WTC11 (cell line): Measurements from ENCODE around the gene BOLA2B. TPM values are rescaled to one million over a fixed set of nuclear protein-coding genes. Genes with fewer than 3 reads are reported as not detected.
A peak's percentile ranks its signal among the peaks of the same experiment; 100 is the strongest.

Source experiments
- ATAC-seq: fragments of 200-7000 bp; cut with Tn5 transposase; 2 replicates; pipeline ENCODE4 v1.10.0; 2021; ENCODE audit warnings: mild to moderate bottlenecking, moderate library complexity
- CTCF ChIA-PET: fragments of 300-600 bp; sonication (Branson Sonifier 250); formaldehyde crosslinking; loops from one replicate; lab custom pipeline; 2021; ENCODE audit warnings: antibody characterized with exemption; lab: Charles Lee
- POLR2A ChIA-PET: fragments of 350-600 bp; sonication (Branson Sonifier 250); formaldehyde crosslinking; loops from one replicate; lab custom pipeline; 2021; ENCODE audit warnings: antibody characterized with exemption; lab: Charles Lee
- DNase-seq: peaks from one replicate; pipeline ENCODE4 v3.0.0; 2021; ENCODE audit warnings: low spot score
- H3K27ac Mint-ChIP-seq: 2 replicates; pipeline ENCODE4 v1.8.0; 2021; ENCODE audit warnings: mixed read lengths
- H3K27me3 Mint-ChIP-seq: 2 replicates; pipeline ENCODE4 v1.8.0; 2021; ENCODE audit warnings: low read depth, mild to moderate bottlenecking, moderate library complexity, mixed read lengths
- H3K36me3 Mint-ChIP-seq: 2 replicates; pipeline ENCODE4 v1.8.0; 2021; ENCODE audit warnings: mixed read lengths
- H3K4me1 Mint-ChIP-seq: 2 replicates; pipeline ENCODE4 v1.8.0; 2022; ENCODE audit warnings: mixed read lengths
- H3K4me3 Mint-ChIP-seq: 2 replicates; pipeline ENCODE4 v1.8.0; 2021; ENCODE audit warnings: mild to moderate bottlenecking, moderate library complexity, mixed read lengths
- H3K9me3 Mint-ChIP-seq: 2 replicates; pipeline ENCODE4 v1.8.0; 2021; ENCODE audit warnings: mixed read lengths
- ATF1 ChIP-seq: sonication (generic); formaldehyde crosslinking; IDR thresholded peaks from 2 replicates; pipeline ENCODE4 v1.8.1; 2023; ENCODE audit warnings: mild to moderate bottlenecking, moderate library complexity, missing genetic modification reagents
- ETV6 ChIP-seq: sonication (generic); formaldehyde crosslinking; IDR thresholded peaks from 2 replicates; pipeline ENCODE4 v1.8.1; 2022; ENCODE audit warnings: mild to moderate bottlenecking, missing genetic modification reagents
- FOXK1 ChIP-seq: sonication (generic); formaldehyde crosslinking; IDR thresholded peaks from 2 replicates; pipeline ENCODE4 v1.8.0; 2022; ENCODE audit warnings: mild to moderate bottlenecking, moderate library complexity, missing genetic modification reagents
- ZNF138 ChIP-seq: sonication (generic); formaldehyde crosslinking; conservative IDR thresholded peaks from 2 replicates; pipeline ENCODE4 v1.8.1; 2022; ENCODE audit warnings: mild to moderate bottlenecking, moderate library complexity, missing genetic modification reagents
- ZNF396 ChIP-seq: fragments of 250-450 bp; sonication (Bioruptor Pico); IDR thresholded peaks from 2 replicates; pipeline ENCODE4 v1.8.0; 2021; ENCODE audit warnings: mild to moderate bottlenecking, moderate library complexity, borderline replicate concordance
- total RNA-seq: library from RNA; stranded (reverse); gene quantifications from 3 replicates; pipeline ENCODE4 v1.2.3, GENCODE V29; 2021
- TF ChIP-seq, protein P1 (sequence below): sonication (generic); formaldehyde crosslinking; IDR thresholded peaks from 2 replicates; pipeline ENCODE4 v1.8.0; 2022; ENCODE audit warnings: mild to moderate bottlenecking, missing genetic modification reagents
- TF ChIP-seq, protein P2 (sequence below): fragments of 200-600 bp; IDR thresholded peaks from 2 replicates; pipeline ENCODE4 v1.8.0; 2022; ENCODE audit warnings: antibody characterized with exemption
- TF ChIP-seq, protein P3 (sequence below): sonication (generic); formaldehyde crosslinking; IDR thresholded peaks from 2 replicates; pipeline ENCODE4 v1.8.1; 2023; ENCODE audit warnings: mild to moderate bottlenecking, missing genetic modification reagents
- TF ChIP-seq, protein P4 (sequence below): sonication (generic); formaldehyde crosslinking; IDR thresholded peaks from 2 replicates; pipeline ENCODE4 v1.8.0; 2022; ENCODE audit warnings: mild to moderate bottlenecking, missing genetic modification reagents
- TF ChIP-seq, protein P5 (sequence below): fragments of 250-450 bp; sonication (Bioruptor Pico); IDR thresholded peaks from 2 replicates; pipeline ENCODE4 v1.9.0; 2021; ENCODE audit warnings: moderate library complexity, mild to moderate bottlenecking, inconsistent platforms, borderline replicate concordance
- TF ChIP-seq, protein P6 (sequence below): sonication (generic); formaldehyde crosslinking; IDR thresholded peaks from 2 replicates; pipeline ENCODE4 v1.8.0; 2022; ENCODE audit warnings: missing genetic modification reagents

The BOLA2B gene
- total RNA-seq, 1 experiment from 2014 or later = 206 TPM

DNA sequence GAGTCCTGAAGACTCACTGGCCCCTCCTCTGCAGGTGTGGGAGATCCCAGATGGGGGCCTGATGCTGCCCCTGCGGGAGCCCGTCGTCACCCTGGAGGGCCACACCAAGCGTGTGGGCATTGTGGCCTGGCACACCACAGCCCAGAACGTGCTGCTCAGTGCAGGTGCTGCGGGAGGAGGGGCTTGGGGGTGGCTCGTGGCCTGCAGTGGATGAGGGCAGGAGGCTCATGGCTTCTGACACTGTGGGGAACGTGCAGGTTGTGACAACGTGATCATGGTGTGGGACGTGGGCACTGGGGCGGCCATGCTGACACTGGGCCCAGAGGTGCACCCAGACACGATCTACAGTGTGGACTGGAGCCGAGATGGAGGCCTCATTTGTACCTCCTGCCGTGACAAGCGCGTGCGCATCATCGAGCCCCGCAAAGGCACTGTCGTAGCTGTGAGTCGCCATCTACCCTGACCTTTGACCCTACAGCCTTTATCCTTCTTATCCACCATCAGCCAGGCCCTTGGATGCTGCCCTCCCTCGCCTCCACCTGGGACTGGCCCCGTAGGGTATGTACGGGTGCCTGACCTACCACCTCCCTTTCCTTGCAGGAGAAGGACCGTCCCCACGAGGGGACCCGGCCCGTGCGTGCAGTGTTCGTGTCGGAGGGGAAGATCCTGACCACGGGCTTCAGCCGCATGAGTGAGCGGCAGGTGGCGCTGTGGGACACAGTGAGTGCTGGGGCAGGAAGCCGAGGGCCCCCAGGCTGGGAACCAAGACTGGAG is 6.5 kb downstream of the BOLA2B start:
- Mint-ChIP-seq H3K27ac (no peak overlapping the region), H3K27me3 (peaks cover 22% of the 10 kb centered on the region), H3K4me1 (peaks cover 7% of the 10 kb centered on the region), H3K4me3 (no peak overlapping the region), H3K36me3 (no peaks in the 10 kb centered on the region), H3K9me3 (no peaks in the 10 kb centered on the region)
- DNase-seq (peak; percentile 91), ATAC-seq (peak; percentile 46)
- ChIA-PET POLR2A (no interaction called here), CTCF (interaction anchor here (0.8 to 4.8 kb wide), 8 partner anchors 8 to 429 kb away, joined by 3 to 21 read pairs (median 6); partner anchors contain the start of genes TBX6, YPEL3 and ZNF771)
- TF ChIP-seq, protein P1, sequence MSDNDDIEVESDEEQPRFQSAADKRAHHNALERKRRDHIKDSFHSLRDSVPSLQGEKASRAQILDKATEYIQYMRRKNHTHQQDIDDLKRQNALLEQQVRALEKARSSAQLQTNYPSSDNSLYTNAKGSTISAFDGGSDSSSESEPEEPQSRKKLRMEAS = peak; percentile 38; the same call in 1 of the 2 replicates
- TF ChIP-seq, protein P2, sequence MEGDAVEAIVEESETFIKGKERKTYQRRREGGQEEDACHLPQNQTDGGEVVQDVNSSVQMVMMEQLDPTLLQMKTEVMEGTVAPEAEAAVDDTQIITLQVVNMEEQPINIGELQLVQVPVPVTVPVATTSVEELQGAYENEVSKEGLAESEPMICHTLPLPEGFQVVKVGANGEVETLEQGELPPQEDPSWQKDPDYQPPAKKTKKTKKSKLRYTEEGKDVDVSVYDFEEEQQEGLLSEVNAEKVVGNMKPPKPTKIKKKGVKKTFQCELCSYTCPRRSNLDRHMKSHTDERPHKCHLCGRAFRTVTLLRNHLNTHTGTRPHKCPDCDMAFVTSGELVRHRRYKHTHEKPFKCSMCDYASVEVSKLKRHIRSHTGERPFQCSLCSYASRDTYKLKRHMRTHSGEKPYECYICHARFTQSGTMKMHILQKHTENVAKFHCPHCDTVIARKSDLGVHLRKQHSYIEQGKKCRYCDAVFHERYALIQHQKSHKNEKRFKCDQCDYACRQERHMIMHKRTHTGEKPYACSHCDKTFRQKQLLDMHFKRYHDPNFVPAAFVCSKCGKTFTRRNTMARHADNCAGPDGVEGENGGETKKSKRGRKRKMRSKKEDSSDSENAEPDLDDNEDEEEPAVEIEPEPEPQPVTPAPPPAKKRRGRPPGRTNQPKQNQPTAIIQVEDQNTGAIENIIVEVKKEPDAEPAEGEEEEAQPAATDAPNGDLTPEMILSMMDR = peak; percentile 85
- TF ChIP-seq, protein P3, sequence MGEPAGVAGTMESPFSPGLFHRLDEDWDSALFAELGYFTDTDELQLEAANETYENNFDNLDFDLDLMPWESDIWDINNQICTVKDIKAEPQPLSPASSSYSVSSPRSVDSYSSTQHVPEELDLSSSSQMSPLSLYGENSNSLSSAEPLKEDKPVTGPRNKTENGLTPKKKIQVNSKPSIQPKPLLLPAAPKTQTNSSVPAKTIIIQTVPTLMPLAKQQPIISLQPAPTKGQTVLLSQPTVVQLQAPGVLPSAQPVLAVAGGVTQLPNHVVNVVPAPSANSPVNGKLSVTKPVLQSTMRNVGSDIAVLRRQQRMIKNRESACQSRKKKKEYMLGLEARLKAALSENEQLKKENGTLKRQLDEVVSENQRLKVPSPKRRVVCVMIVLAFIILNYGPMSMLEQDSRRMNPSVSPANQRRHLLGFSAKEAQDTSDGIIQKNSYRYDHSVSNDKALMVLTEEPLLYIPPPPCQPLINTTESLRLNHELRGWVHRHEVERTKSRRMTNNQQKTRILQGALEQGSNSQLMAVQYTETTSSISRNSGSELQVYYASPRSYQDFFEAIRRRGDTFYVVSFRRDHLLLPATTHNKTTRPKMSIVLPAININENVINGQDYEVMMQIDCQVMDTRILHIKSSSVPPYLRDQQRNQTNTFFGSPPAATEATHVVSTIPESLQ = 0 out of 2 replicates have a peak, but pooled peaks have one; percentile 14
- TF ChIP-seq ZNF396 (CRISPR knock-in tag) = no peak

DNA sequence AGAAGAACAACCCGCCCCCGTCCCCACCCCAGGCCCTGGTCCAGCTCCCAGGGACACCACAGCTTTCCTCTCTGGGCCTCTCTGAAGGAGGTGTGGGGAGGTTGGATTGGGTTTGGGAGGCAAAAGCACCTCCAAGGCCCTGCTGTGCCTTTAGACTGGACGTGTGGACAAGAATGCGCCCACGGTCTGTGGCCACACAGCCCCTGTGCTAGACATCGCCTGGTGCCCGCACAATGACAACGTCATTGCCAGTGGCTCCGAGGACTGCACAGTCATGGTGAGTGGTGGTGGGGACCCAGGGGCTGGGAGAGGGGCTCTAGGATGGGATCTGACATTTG is 7.1 kb downstream of the BOLA2B start:
- DNase-seq = no peak
- POLR2A ChIA-PET = interaction anchor here (1.0 kb wide), 1 partner anchor 94 kb away, joined by 3 read pairs; no protein-coding TSS in a partner anchor
- no peak for TF ChIP-seq ATF1 (CRISPR knock-in tag)
- no peak for TF ChIP-seq ETV6
- no peak for TF ChIP-seq ZNF138 (CRISPR knock-in tag)
- TF ChIP-seq, protein P4, sequence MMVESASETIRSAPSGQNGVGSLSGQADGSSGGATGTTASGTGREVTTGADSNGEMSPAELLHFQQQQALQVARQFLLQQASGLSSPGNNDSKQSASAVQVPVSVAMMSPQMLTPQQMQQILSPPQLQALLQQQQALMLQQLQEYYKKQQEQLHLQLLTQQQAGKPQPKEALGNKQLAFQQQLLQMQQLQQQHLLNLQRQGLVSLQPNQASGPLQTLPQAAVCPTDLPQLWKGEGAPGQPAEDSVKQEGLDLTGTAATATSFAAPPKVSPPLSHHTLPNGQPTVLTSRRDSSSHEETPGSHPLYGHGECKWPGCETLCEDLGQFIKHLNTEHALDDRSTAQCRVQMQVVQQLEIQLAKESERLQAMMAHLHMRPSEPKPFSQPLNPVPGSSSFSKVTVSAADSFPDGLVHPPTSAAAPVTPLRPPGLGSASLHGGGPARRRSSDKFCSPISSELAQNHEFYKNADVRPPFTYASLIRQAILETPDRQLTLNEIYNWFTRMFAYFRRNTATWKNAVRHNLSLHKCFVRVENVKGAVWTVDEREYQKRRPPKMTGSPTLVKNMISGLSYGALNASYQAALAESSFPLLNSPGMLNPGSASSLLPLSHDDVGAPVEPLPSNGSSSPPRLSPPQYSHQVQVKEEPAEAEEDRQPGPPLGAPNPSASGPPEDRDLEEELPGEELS (CRISPR knock-in tag) = no peak
- TF ChIP-seq, protein P2 = no peak
- no peak for TF ChIP-seq FOXK1 (CRISPR knock-in tag)
- TF ChIP-seq, protein P5, sequence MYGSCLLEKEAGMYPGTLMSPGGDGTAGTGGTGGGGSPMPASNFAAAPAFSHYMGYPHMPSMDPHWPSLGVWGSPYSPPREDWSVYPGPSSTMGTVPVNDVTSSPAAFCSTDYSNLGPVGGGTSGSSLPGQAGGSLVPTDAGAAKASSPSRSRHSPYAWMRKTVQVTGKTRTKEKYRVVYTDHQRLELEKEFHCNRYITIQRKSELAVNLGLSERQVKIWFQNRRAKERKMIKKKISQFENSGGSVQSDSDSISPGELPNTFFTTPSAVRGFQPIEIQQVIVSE (CRISPR knock-in tag) = no peak
- TF ChIP-seq, protein P6, sequence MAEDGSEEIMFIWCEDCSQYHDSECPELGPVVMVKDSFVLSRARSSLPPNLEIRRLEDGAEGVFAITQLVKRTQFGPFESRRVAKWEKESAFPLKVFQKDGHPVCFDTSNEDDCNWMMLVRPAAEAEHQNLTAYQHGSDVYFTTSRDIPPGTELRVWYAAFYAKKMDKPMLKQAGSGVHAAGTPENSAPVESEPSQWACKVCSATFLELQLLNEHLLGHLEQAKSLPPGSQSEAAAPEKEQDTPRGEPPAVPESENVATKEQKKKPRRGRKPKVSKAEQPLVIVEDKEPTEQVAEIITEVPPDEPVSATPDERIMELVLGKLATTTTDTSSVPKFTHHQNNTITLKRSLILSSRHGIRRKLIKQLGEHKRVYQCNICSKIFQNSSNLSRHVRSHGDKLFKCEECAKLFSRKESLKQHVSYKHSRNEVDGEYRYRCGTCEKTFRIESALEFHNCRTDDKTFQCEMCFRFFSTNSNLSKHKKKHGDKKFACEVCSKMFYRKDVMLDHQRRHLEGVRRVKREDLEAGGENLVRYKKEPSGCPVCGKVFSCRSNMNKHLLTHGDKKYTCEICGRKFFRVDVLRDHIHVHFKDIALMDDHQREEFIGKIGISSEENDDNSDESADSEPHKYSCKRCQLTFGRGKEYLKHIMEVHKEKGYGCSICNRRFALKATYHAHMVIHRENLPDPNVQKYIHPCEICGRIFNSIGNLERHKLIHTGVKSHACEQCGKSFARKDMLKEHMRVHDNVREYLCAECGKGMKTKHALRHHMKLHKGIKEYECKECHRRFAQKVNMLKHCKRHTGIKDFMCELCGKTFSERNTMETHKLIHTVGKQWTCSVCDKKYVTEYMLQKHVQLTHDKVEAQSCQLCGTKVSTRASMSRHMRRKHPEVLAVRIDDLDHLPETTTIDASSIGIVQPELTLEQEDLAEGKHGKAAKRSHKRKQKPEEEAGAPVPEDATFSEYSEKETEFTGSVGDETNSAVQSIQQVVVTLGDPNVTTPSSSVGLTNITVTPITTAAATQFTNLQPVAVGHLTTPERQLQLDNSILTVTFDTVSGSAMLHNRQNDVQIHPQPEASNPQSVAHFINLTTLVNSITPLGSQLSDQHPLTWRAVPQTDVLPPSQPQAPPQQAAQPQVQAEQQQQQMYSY (CRISPR knock-in tag) = no peak
- Mint-ChIP-seq H3K4me1 (peaks cover 7% of the 10 kb centered on the region), H3K9me3 (no peaks in the 10 kb centered on the region), H3K27me3 (peaks cover 28% of the 10 kb centered on the region), H3K27ac (no peak overlapping the region), H3K36me3 (no peaks in the 10 kb centered on the region), H3K4me3 (no peak overlapping the region)
- ATAC-seq = no peak
- CTCF ChIA-PET = interaction anchor here (1.2 to 4.8 kb wide), 7 partner anchors 74 to 429 kb away, joined by 4 to 21 read pairs (median 10); partner anchors contain the start of genes GDPD3, TBX6 and ZNF771
